ENCODE data around the gene MIPOL1. TPM values are rescaled to one million over a fixed set of nuclear protein-coding genes. Genes with fewer than 3 reads are reported as not detected.
A peak's percentile ranks its signal among the peaks of the same experiment; 100 is the strongest.

The MIPOL1 gene
- total and polyA plus RNA-seq, 2 donors from 2014 or later: 4.4 to 14.8 TPM

- FAIRE-seq (no peak), DNase-seq (no peak)
- Histone ChIP-seq H3K9ac (ENCODE audit: low read length in 3 of 3) (no peak overlapping the region), H3K27ac (ENCODE audit: low read depth in 2 of 2, low read length in 2 of 2) (no peak overlapping the region), H3K4me1 (ENCODE audit: control insufficient read depth in 2 of 3, insufficient read depth in 2 of 3, low read depth in 1 of 3, low read length in 3 of 3) (no peaks in the 10 kb centered on the region), H3K4me3 (ENCODE audit: low read length in 3 of 3) (no peak overlapping the region), H3K9me3 (ENCODE audit: control insufficient read depth in 2 of 3, insufficient read depth in 1 of 3, low read length in 3 of 3) (no peaks in the 10 kb centered on the region), H3K27me3 (ENCODE audit: control insufficient read depth, insufficient read depth, low read length) (no peaks in the 10 kb centered on the region), H3K36me3 (ENCODE audit: control insufficient read depth in 2 of 3, insufficient read depth in 3 of 3, low read length in 3 of 3) (no peaks in the 10 kb centered on the region)
- intact Hi-C loops (cut with DNase I): no loop called here
- no peak for TF ChIP-seq CTCF (IDR thresholded peaks at IDR 0.05; ENCODE audit: borderline replicate concordance, extremely low read depth, insufficient read depth)
These were observed 299.7 kb downstream of the MIPOL1 start for GRCh38 chr14:37497422-37497821.

- Histone ChIP-seq H3K9me3 (ENCODE audit: control insufficient read depth in 2 of 3, insufficient read depth in 1 of 3, low read length in 3 of 3) (no peaks in the 10 kb centered on the region), H3K9ac (ENCODE audit: low read length in 3 of 3) (no peak overlapping the region), H3K36me3 (ENCODE audit: control insufficient read depth in 2 of 3, insufficient read depth in 3 of 3, low read length in 3 of 3) (no peaks in the 10 kb centered on the region), H3K4me3 (ENCODE audit: low read length in 3 of 3) (no peak overlapping the region), H3K27ac (ENCODE audit: low read depth in 2 of 2, low read length in 2 of 2) (no peak overlapping the region), H3K4me1 (ENCODE audit: control insufficient read depth in 2 of 3, insufficient read depth in 2 of 3, low read depth in 1 of 3, low read length in 3 of 3) (no peaks in the 10 kb centered on the region), H3K27me3 (ENCODE audit: control insufficient read depth, insufficient read depth, low read length) (no peaks in the 10 kb centered on the region)
- FAIRE-seq (no peak), DNase-seq (peak in 1 of 5 donors; percentile 53)
- intact Hi-C loops (cut with DNase I): no loop called here
- no peak for TF ChIP-seq CTCF (IDR thresholded peaks at IDR 0.05; ENCODE audit: borderline replicate concordance, extremely low read depth, insufficient read depth)
These were observed 304.1 kb downstream of the MIPOL1 start for GRCh38 chr14:37501877-37502276.

GRCh38 chr14:37508503-37508902, 310.8 kb downstream of the MIPOL1 start:
- no peak for TF ChIP-seq CTCF (IDR thresholded peaks at IDR 0.05; ENCODE audit: borderline replicate concordance, extremely low read depth, insufficient read depth)
- no peaks in the 10 kb centered on the region for H3K4me1 ChIP-seq (ENCODE audit: control insufficient read depth in 2 of 3, insufficient read depth in 2 of 3, low read depth in 1 of 3, low read length in 3 of 3)
- intact Hi-C loops (cut with DNase I): no loop called here
- H3K4me3 ChIP-seq (ENCODE audit: low read length in 3 of 3): no peak overlapping the region
- no peaks in the 10 kb centered on the region for H3K27me3 ChIP-seq (ENCODE audit: control insufficient read depth, insufficient read depth, low read length)
- FAIRE-seq (no peak), DNase-seq (no peak)
- no peak overlapping the region for H3K27ac ChIP-seq (ENCODE audit: low read depth in 2 of 2, low read length in 2 of 2)
- H3K9ac ChIP-seq (ENCODE audit: low read length in 3 of 3): no peak overlapping the region
- no peaks in the 10 kb centered on the region for H3K9me3 ChIP-seq (ENCODE audit: control insufficient read depth in 2 of 3, insufficient read depth in 1 of 3, low read length in 3 of 3)
- H3K36me3 ChIP-seq (ENCODE audit: control insufficient read depth in 2 of 3, insufficient read depth in 3 of 3, low read length in 3 of 3): no peaks in the 10 kb centered on the region

- H3K9me3 ChIP-seq (ENCODE audit: control insufficient read depth in 2 of 3, insufficient read depth in 1 of 3, low read length in 3 of 3): no peaks in the 10 kb centered on the region
- FAIRE-seq: no peak
- no peak overlapping the region for H3K27ac ChIP-seq (ENCODE audit: low read depth in 2 of 2, low read length in 2 of 2)
- H3K27me3 ChIP-seq (ENCODE audit: control insufficient read depth, insufficient read depth, low read length): no peaks in the 10 kb centered on the region
- no peaks in the 10 kb centered on the region for H3K36me3 ChIP-seq (ENCODE audit: control insufficient read depth in 2 of 3, insufficient read depth in 3 of 3, low read length in 3 of 3)
- intact Hi-C loops (cut with DNase I): no loop called here
- no peaks in the 10 kb centered on the region for H3K4me1 ChIP-seq (ENCODE audit: control insufficient read depth in 2 of 3, insufficient read depth in 2 of 3, low read depth in 1 of 3, low read length in 3 of 3)
- H3K4me3 ChIP-seq (ENCODE audit: low read length in 3 of 3): no peak overlapping the region
- H3K9ac ChIP-seq (ENCODE audit: low read length in 3 of 3): no peak overlapping the region
- DNase-seq: no peak
- TF ChIP-seq CTCF (IDR thresholded peaks at IDR 0.05; ENCODE audit: borderline replicate concordance, extremely low read depth, insufficient read depth): no peak
These were observed 314.4 kb downstream of the MIPOL1 start for GRCh38 chr14:37512173-37512572.
